Astrocyte of the hippocampus (primary cell): ENCODE results near the gene SAT2.
"Not testable (repeated sequence)": the region's sequence is repeated elsewhere in the genome, so short reads cannot be mapped to it uniquely, and the experiment has no call there.

Experiments
- DNase-seq: peaks from one replicate; pipeline ENCODE4 v3.0.0; 2011; ENCODE audit warnings: low read depth, low spot score

SAT2 gene

DNA sequence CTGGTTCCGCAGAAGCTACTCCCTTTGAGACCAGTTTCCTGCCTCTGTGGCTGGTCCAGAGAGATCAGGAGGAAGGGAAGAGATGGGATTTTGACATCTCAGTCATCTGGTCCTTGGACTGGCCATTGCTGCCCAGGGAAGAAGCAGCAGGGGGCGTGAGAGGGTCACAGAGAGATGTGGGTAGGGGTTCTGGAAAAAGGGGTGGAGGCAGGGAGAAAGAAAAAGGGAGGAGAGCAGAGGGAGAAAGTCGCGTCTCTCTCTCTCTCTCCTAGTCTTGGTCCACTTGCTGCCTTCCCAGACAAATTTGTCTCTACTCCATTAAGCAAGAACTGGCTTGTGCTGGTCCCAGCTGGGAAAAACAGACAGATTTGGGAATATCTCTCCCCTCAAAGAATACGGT, 6.8 kb upstream of the SAT2 start:
- DNase-seq, result peak; percentile 81

GRCh38 chr17:7633093-7633492, 5.5 kb upstream of the SAT2 start:
- DNase-seq, result no peak

DNA sequence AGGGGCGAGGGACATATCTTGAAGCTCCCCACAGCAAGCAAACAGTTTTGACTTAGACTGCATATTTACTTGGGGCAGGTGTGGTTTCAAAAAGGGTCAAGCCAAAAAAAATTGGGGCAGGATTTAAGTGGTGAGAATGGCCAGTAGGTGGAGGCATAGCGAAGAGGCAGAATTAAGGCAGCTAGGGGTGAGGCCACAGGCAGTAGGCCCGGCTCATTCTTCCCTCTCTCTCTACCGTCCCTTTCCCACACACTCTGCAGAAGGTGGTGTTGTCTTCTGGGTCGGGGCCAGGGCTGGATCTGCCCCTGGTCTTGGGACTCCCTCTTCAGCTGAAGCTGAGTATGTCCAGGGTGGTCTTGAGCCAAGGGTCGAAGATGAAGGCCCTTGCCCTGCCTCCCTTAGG, 4.9 kb upstream of the SAT2 start:
- DNase-seq, result peak; percentile 61

DNA sequence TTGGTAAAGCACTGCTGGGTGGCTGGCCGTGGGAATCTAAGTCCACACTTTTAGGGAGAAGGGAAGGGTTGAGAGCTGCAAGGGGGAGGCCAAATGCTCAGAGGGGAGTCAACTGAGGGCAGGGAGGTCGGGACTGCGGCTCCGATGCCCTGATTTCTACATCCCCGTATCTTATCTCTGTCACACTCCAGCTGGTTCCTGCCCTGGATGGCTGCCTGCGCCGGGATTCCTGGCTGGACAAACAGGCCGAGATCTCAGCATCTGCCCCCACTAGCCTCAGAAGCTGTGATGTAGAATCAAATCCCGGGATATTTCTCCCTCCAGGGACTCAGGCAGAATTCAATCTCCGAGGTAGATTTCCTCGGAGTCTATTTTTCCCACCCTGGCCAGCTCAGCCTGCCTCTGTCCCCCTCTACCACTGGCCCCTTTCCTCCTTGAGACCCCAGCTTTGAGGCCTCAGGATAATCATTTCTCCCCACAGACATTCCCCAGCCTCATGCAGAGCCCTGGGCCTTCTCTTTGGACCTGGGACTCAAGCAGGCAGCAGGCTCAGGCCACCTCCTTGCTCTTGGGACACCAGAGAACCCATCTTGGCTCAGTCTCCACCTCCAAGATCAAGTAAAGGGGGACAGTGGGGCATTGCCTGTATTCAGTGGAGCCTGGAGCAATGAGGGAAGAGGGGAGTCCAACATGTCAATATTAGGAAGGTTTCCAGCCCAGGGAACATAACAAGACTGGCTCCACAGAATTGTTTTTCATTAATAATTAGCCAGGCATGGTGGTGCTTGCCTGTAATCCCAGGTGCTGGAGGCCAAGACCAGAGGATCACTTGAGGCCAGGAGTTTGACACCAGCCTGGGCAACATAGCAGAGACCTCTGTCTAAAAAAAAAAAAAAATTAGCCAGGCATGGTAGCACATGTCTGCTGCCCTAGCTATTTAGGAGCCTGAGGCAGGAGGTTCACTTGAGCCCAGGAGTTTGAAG, 4.1 kb upstream of the SAT2 start:
- no peak for DNase-seq

DNA sequence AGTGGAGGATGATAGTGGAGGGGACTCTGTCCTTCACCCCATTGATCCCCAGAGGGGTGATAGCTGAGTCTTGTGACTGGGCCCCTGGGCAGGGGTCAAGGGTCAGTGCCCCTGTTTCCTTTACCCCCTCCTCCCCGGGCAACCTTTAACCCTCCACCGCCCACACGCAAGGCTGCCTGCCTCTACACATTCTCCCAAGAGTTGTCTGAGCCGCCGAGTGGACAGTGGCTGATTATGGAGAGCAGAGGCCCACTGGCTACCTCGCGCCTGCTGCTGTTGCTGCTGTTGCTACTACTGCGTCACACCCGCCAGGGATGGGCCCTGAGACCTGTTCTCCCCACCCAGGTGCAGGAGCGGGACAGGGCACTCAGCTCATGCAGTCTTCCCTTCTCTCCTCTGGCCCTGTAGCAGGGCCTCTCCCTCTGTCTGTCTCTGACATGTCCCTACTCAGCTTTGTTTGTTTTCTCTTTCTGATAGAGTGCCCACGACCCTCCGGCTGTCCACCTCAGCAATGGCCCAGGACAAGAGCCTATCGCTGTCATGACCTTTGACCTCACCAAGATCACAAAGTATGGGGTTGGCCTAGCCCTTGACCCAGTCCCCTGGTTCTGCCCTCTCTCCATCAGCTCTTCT, 2.4 kb upstream of the SAT2 start, which contains the start of gene SHBG:
Gene SHBG (plus strand): TSS at position 197 of the 633 bp plus-strand sequence. CDS start 38 bp downstream, at position 235.
- DNase-seq, result no peak

GRCh38 chr17:7626956-7627249, 718 bp downstream of the SAT2 start:
- no peak for DNase-seq

DNA sequence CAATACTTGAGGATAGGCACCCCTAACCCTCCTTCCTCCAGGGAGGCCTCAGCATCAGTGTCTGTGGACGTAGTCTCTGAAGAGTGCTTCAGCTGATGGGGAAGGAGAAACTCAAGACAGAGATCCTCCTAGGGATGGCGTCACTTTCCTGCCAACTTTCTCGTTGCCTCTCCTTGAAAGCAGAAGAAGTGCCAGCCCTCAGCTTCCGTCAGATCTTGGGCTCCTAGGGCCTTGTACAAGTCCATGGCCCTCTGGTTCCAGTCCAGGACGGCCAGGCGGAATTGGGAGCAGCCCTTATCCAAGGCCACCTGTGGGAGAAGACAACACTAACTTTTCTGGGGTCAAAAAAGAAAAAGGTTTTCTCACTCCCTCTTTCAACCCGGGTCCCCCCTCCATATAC, 1.3 kb downstream of the SAT2 start:
- no peak for DNase-seq

GRCh38 chr17:7625749-7626148, 1.9 kb downstream of the SAT2 start:
- not testable (repeated sequence) for DNase-seq

DNA sequence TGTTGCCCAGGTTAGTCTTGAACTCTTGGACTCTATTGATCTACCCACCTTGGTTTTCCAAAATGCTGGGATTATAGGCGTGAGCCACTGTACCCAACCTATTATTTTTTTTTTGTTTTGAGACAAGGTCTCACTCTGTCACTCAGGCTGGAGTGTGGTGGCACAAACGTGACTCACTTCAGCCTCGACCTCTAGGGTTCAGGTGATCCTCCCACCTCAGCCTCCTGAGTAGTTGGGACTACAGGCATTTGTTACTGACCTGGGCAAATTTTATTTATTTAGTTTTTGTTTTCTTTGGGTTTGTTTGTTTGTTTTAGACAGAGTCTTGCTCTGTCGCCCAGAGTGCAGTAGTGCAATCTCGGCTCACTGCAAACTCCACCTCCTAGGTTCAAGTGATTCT, 4.0 kb downstream of the SAT2 start:
- DNase-seq, result no peak

DNA sequence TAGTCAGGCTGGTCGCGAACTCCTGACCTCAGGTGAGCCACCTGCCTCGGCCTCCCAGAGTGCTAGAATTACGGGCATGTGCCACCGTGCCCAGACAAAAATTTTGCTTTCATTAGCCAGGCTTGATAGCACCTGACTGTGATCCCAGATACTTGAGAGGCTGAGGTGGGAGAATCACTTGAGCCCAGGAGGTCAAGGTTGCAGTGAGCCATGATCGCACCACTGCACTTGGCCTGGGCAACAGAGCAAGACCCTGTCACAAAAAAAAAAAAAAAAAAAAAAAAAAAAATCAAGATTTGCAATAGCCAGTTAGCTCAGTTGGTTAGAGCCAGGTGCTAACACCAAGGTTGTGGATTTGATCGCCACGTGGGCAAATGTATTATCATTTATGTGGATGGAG, 6.8 kb downstream of the SAT2 start:
- DNase-seq, result no peak

GRCh38 chr17:7618608-7619007, 9.0 kb downstream of the SAT2 start:
- DNase-seq, result no peak

DNA sequence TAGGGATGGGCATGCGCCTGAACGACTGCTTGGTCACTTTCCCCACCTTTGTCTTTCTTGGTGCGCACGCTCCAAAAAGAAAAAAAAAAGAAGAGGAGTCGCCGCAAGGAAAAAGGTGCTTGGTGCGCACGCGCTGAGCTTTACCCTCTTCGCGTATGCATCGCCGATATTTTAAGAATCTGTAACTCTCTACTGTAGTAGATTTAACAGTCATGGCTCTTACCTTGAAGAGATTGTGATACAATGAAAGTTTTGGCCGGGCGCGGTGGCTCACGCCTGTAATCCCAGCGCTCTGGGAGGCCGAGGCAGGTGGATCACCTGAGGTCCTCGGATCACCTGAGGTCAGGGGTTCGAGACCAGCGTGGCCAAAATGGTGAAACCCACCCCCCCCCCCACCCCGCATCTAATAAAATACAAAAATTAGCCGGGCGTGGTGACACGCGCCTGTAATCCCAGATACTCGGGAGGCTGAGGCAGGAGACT, 12.3 kb downstream of the SAT2 start:
- no peak for DNase-seq

- DNase-seq, result peak; percentile 100
Observed at GRCh38 chr17:7614425-7615264, 13.0 kb downstream of the SAT2 start, which contains the start of gene FXR2. FXR2 (minus strand) TSS chr17:7614897; CDS start chr17:7614532, 365 bp downstream.

GRCh38 chr17:7613769-7614424, 13.7 kb downstream of the SAT2 start:
- peak; percentile 46 for DNase-seq

GRCh38 chr17:7612294-7612640, 15.4 kb downstream of the SAT2 start:
- DNase-seq, result peak; percentile 37

DNA sequence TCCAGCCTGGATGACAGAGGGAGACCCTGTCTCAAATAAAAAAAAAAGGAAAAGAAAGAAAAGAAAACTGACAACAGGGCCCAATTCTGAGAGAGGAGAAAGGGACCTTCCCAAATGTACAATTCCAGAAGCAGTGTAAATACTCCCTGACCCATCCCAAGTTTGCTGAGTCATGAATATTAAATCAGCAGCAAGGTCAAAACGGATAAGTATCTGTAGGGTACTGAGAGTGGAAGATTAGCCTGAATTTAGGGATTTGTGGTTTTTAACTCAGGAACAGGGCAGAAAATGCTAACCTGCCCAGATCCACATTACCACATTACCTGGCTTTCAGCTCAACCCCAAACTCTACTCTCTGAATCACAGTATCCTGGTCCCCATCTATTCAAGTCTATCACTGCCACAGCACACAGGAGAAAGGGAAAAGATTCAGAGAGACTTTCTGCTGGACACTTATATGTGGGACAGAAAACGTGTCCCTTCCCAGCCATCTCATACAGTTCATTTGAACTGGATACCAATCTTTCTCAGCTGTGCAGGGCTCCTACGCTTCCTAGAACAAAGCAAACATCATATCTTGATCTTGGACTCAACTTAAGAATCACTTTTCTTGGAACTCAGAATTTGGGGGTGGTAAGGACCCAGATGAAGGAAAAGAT, 15.9 kb downstream of the SAT2 start:
- DNase-seq, result peak; percentile 13

DNA sequence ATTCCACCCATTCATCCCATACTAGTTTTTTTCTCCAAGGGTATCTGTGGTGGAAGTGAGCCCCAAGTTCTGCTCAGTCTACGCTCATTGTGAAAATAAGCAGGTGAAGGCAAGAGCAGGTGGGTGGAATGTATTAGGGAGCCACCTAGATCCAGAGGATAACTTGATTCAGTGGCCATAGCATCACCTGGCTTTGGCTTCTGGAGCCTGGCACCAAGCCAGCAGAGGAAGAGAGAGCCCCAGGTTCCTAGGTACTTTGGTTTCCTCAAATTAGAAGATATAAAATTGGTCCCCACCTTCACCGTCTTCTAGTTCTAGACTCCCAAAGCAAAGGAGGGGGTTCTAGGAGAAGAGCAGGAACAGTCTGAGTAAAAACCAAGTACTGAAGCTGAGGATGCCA, 17.0 kb downstream of the SAT2 start:
- DNase-seq, result no peak

DNA sequence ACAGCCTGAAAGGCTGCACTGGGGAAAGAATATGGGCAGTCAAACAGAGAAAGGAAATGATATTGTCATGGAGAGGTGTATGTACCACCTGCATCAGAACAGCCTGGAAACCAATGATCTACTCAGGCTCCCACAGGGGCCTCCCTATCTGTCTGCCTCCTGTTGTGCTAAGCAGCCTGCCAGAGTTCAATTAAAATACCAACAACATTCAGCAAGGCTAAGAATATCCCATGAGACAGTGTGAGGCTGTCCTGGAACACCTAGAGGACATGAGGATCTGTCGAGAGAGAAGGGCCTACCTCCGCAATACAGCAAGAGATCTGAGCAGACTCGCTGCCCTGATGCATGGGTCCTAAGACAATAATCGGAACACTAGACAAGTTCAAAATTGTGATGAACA, 21.3 kb downstream of the SAT2 start:
- no peak for DNase-seq

GRCh38 chr17:7597561-7597960, 30.1 kb downstream of the SAT2 start:
- not testable (repeated sequence) for DNase-seq

DNA sequence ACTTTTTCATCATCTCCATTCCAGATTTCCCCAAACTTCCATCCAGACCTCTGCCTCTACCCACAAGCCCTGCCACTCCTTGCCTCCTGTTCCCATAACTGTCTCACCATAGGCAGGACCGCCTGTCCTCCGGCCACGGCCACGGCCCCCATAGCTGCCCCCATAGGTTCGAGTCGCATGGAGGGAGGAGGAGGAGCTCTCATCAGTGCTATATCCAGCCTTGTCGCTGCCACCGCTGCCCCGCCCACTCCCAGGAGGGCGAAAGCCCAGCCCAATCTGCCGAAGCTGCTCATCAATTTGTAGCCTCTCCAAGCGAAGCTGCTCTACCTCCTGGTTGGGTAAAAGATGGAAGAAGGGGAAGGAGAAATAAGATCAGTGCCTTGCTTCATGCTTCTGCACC, 34.3 kb downstream of the SAT2 start:
- no peak for DNase-seq
